ENCODE data around the gene NT5C3B.
"Not testable (repeated sequence)": the region's sequence is repeated elsewhere in the genome, so short reads cannot be mapped to it uniquely, and the experiment has no call there.

The NT5C3B gene

DNA sequence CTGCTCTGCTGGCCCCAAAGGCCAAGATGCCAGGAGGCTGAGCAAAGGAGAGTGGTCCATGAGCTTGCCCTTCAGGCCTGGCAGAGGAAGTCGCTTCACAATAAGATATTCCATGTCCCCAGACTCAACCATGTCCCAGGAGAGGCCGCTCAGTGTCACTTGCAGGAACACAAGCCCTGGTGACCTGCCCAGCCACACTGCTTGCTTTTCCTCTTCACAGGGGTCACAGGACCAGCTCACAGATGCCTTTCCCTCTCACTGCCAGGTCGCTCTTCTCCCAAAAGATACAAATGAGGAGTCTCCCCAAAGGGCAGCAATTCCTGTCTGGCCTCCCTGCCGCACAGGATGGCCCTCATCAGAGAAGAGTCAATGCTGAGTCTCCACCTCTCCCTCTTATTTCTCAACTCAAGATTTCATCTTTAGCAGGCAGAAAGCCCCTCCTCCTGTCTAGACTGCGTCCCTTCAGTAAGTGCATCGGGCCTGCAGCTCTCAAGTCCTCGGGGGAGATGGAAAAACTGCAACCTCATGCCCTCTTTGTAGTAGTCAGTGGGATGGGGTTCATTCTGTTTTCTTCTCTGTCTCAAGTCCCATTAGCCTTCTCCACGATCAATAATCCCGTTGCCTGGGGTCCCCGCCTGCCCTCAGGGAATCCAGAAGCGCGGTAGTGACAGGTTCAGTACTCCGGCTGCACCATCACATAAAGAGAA lies 54.5 kb downstream of the NT5C3B start:
- no peak for DNase-seq

DNA sequence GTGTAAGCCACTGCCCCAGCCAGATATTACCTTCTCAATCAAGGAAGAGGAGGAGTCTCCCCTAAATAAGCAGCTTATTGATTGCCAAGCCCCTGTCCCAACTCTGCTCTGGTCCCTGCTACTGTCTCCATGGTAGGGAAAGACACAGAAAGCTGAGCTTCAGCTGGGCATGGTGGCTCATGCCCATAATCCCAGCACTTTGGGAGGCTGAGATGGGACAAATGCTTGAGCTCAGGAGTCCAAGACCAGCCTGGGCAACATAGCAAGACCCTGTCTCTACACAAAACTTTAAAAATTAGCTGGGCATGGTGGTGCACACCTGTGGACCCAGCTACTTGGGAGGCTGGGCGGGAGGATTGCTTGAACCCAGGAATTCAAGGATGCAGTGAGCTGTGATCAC lies 56.1 kb downstream of the NT5C3B start:
- no peak for DNase-seq

DNA sequence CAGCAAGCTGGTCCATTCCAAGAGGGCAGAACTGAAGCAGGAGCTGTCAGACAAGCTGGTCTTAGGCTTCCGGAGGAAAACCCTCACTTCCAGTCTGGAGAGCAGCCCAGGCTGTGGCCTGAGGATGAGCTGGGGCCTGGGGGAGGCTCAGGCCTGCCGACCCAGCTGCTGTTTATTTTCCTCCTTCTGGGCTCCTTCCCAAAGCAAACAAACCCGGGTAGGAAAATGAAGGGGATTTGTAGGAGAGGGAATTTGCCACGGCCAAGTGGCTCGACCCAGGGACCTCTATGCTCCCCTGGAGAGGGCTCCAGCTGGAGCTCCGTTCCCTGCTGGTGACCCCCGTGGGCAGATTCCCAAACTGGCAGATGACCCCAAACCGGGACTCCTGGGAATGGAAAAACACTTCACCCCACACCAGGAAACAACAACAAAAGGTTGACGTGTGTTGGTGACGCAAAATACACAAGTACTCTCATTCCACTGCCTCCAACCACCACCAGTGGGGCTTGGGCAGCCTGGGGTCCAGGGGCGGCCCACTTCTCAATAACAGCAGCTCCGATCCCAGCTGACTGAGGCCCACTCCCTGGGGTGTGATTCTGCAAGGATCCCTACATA lies 58.4 kb downstream of the NT5C3B start:
- DNase-seq = no peak

DNA sequence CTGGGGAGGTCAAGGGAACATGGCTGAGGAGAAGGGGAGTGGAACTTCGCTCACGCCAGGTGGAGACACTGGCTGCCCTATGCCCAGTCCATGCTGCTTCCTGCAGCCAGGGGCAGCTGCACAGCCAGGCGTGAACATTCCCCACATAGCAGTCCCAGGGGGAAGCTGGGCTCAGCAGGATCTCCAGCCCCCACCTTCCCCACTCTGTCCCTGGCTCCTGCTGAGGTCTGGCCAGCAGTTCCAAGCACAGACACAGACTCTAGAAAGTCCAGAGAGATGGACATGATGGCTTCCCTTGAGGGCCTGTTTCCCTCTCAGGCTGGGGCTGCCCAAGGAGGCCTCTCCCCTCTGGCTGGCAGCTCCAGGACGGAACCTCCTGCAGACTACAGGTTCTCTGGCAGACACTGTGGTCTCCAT lies 58.9 kb downstream of the NT5C3B start:
- DNase-seq = no peak

DNA sequence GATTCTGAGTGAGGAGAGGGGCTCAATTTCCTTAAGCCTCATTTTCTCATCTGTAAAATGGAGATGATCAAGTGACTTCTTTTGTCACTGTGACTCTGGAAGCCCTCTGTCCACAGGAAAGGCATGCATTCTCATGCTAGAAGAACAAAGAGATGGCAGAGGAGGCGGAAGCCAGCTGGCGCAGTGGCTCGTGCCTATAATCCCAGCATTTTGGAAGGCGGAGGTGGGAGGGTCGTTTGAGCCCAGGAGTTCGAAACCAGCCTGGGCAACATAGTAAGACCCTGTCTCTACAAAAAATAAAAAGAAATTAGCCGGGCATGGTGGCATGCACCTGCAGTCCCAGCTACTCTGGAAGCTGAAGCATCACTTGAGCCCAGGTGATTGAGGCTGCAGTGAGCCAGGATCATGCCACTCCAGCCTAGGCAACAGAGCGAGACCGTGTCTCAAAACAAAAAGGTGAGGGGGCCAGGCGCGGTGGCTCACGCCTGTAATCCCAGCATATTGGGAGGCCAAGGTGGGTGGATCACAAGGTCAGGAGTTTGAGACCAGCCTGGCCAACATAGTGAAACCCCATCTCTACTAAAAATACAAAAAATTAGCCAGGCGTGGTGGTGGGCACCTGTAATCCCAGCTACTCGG lies 59.7 kb downstream of the NT5C3B start:
- not testable (repeated sequence) for DNase-seq

DNA sequence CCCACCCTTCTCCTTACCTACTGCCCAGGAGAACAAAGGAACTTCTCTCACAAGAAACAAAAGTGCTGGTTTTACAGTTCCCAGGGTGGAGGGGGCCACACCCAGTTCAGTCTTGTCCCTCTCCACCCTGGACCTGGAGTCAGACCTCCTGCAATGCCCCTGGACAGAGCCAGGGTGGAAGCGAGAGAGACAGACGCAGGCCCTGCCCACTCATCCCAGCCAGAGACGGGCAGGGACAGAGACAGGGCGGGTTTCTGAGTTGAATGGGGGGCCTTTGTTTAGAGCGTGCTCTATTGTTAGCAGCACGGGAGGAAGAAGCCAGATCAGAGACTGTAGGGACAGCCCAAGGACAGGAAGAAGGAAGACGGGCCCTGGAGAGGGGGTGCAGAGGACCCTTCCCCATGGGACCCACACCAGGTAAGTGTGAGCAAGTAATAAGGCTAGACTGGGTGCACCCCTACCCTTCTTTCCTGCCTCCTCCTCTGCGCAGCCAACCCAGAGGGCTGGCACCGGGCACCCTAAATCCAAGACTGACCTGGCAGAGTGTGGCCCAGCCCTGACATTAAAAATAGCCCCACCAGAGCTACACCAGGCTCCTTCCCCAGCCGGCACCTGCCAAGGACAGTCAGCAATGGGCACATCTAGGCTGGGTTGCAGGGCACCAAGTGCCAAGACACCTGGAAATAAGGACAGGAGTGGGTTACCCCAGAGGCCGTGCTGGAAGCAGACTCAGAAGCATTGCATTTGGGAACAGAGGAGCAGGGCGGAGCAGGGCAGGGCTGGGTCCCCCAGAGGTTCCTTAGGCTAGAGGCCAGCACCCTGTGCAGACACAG lies 60.4 kb downstream of the NT5C3B start:
- DNase-seq = no peak

All from inflammatory macrophage treated with lipopolysaccharide for 1 hour (primary cell).